ENCODE measurements around the gene HSPB9. TPM values are rescaled to one million over a fixed set of nuclear protein-coding genes. Genes with fewer than 3 reads are reported as not detected.
A peak's percentile ranks its signal among the peaks of the same experiment; 100 is the strongest.

The HSPB9 gene
- polyA plus RNA-seq, 1 donor from 2014 or later: not detected

GRCh38 chr17:42106009-42106408 lies 16.6 kb upstream of the HSPB9 start:
- H3K4me3 ChIP-seq (ENCODE audit: low read length): no peak overlapping the region
- TF ChIP-seq CTCF (IDR thresholded peaks at IDR 0.05; ENCODE audit: poor library complexity, severe bottlenecking) (no peak), SMC3 (conservative IDR thresholded peaks at IDR 0.05; ENCODE audit: poor library complexity) (no peak), EZH2 (IDR thresholded peaks at IDR 0.05; ENCODE audit: borderline replicate concordance, insufficient read depth, low read length, poor library complexity, severe bottlenecking) (no peak), POLR2AphosphoS5 (IDR thresholded peaks at IDR 0.05) (no peak), REST (IDR thresholded peaks at IDR 0.05; ENCODE audit: borderline replicate concordance) (no peak), MXI1 (conservative IDR thresholded peaks at IDR 0.05; ENCODE audit: poor library complexity, severe bottlenecking) (no peak), EP300 (conservative IDR thresholded peaks at IDR 0.05; ENCODE audit: poor library complexity, severe bottlenecking) (no peak)
- no peaks in the 10 kb centered on the region for H4K20me1 ChIP-seq (ENCODE audit: insufficient read depth)

GRCh38 chr17:42107124-42107523 lies 15.5 kb upstream of the HSPB9 start:
- Histone ChIP-seq H3K36me3 (ENCODE audit: insufficient read depth, low read length) (no peaks in the 10 kb centered on the region), H2AFZ (ENCODE audit: low read depth, low read length) (peak overlapping the region; percentile 60), H3K9me2 (ENCODE audit: insufficient read depth, low read length) (no peaks in the 10 kb centered on the region), H3K9ac (ENCODE audit: low read length) (peak overlapping the region; percentile 50), H3K27ac (ENCODE audit: low read length) (no peak overlapping the region), H3K4me2 (ENCODE audit: low read length) (no peak overlapping the region), H3K79me2 (replicated peaks; ENCODE audit: insufficient read depth, low read length) (no peaks in the 10 kb centered on the region), H3K9me3 (ENCODE audit: low read length) (no peaks in the 10 kb centered on the region), H3F3A (ENCODE audit: insufficient read depth, low read length, poor library complexity, severe bottlenecking) (no peaks in the 10 kb centered on the region), H4K20me1 (ENCODE audit: insufficient read depth) (no peaks in the 10 kb centered on the region), H3K4me3 (ENCODE audit: low read length) (peak overlapping the region; percentile 62), H3K27me3 (ENCODE audit: insufficient read depth, low read depth, low read length) (no peaks in the 10 kb centered on the region)
- TF ChIP-seq TAF1 (IDR thresholded peaks at IDR 0.05; ENCODE audit: low read depth) (no peak), POLR2AphosphoS5 (IDR thresholded peaks at IDR 0.05) (no peak), CTCF (IDR thresholded peaks at IDR 0.05; ENCODE audit: poor library complexity, severe bottlenecking) (no peak), EP300 (conservative IDR thresholded peaks at IDR 0.05; ENCODE audit: poor library complexity, severe bottlenecking) (no peak)

More at GRCh38 chr17:42106009-42106408, 16.6 kb upstream of the HSPB9 start:
- Histone ChIP-seq H3K27me3 (ENCODE audit: insufficient read depth, low read depth, low read length) (no peaks in the 10 kb centered on the region), H3K4me2 (ENCODE audit: low read length) (no peak overlapping the region), H3F3A (ENCODE audit: insufficient read depth, low read length, poor library complexity, severe bottlenecking) (no peaks in the 10 kb centered on the region), H3K9ac (ENCODE audit: low read length) (no peak overlapping the region), H3K36me3 (ENCODE audit: insufficient read depth, low read length) (no peaks in the 10 kb centered on the region), H2AFZ (ENCODE audit: low read depth, low read length) (no peak overlapping the region), H3K79me2 (replicated peaks; ENCODE audit: insufficient read depth, low read length) (no peaks in the 10 kb centered on the region), H3K9me3 (ENCODE audit: low read length) (no peaks in the 10 kb centered on the region), H3K27ac (ENCODE audit: low read length) (no peak overlapping the region), H3K9me2 (ENCODE audit: insufficient read depth, low read length) (no peaks in the 10 kb centered on the region)

Measured in neural cell (in vitro differentiated cells).